Psoas muscle (tissue), 8 donors: ENCODE measurements around the gene AP1M2. TPM values are rescaled to one million over a fixed set of nuclear protein-coding genes. Genes with fewer than 3 reads are reported as not detected.
A peak's percentile ranks its signal among the peaks of the same experiment; 100 is the strongest.

Source experiments
- ATAC-seq, 4 donors: fragments of 200-7000 bp; cut with Tn5 transposase; one replicate each; pipeline ENCODE4 v1.9.1; 2020; ENCODE audit warnings: moderate library complexity in 3 of 4, mild to moderate bottlenecking in 2 of 4
- DNase-seq, 2 donors: peaks; one replicate each; pipeline ENCODE4 v3.0.0-alpha.2; 2020
- H3K27ac ChIP-seq: fragments of 200-600 bp; one replicate; pipeline ENCODE4 v1.8.0; 2022
- H3K27me3 ChIP-seq, 3 donors: fragments of 200-600 bp in 1 of 3; one replicate each; pipeline versions ENCODE4 v1.6.1 to v1.8.0; 2013 to 2022; ENCODE audit warnings: low read length in 2 of 3, mild to moderate bottlenecking in 2 of 3, moderate library complexity in 1 of 3; ENCODE audit not compliant: insufficient read depth in 3 of 3
- H3K36me3 ChIP-seq, 2 donors: fragments of 200-600 bp in 1 of 2; one replicate each; pipeline versions ENCODE4 v1.6.1 to v1.8.0; 2013 to 2022; ENCODE audit warnings: low read depth in 1 of 2, mild to moderate bottlenecking in 1 of 2, moderate library complexity in 1 of 2; ENCODE audit not compliant: insufficient read depth in 1 of 2
- H3K4me1 ChIP-seq: fragments of 200-600 bp; one replicate; pipeline ENCODE4 v1.8.0; 2022
- H3K4me3 ChIP-seq: fragments of 200-600 bp; one replicate; pipeline ENCODE4 v1.8.0; 2022; ENCODE audit warnings: mild to moderate bottlenecking
- H3K9me3 ChIP-seq: fragments of 200-600 bp; one replicate; pipeline ENCODE4 v1.8.0; 2022
- whole genome bisulfite sequencing, 3 donors: extraction: QIAGEN DNeasy Blood & Tissue Kit; methylation state at CpG; one replicate each; pipeline versions ENCODE4 v1.1.6 to v1.1.7; 2013; 5-methylcytosine and 5-hydroxymethylcytosine counted together
- intact Hi-C, 2 donors: fragments of 100-400 bp; cut with DNase I; formaldehyde crosslinking; loops; one replicate each; pipeline versions ENCODE4 v1.11.0 to v1.14.2; 2022
- polyA plus RNA-seq, 3 donors: library from polyadenylated mRNA; stranded (reverse); fragments of 200-250 nt; gene quantifications; one replicate each; pipeline ENCODE4 v1.2.3, GENCODE V29; 2013
- total RNA-seq, 4 donors: library from RNA; stranded (reverse); fragmentation: NEBNext Ultra II Directional in 2 of 4; extraction: Animal tissue kit (Norgen Biotek cat#: 25700) in 2 of 4; gene quantifications; one replicate each; pipeline versions ENCODE4 v1.2.1 to v1.2.4, GENCODE V29; 2021 to 2023
- TF ChIP-seq, protein P1 (sequence below): fragments of 200-600 bp; IDR thresholded peaks from one replicate; pipeline ENCODE4 v1.8.0; 2022; ENCODE audit warnings: antibody characterized with exemption
- donor health status: healthy with polysubstance abuse.
- donor health status: DM: no; HTN: no; CAD: no; lungs with moderate emphysema.
- donor health status: Bipolar disorder and iron deficiency.
- donor health status: healthy.
- donor health status: DM: yes; HTN: yes; CAD: no.
- donor health status: DM: no; HTN: no; CAD: no.
- donor health status: DM: no; HTN: no; CAD: no.
- donor health status: DM: yes; HTN: yes; CAD: no.

Gene AP1M2
- total and polyA plus RNA-seq, 7 donors = 0.13 TPM; not detected in 6

DNA sequence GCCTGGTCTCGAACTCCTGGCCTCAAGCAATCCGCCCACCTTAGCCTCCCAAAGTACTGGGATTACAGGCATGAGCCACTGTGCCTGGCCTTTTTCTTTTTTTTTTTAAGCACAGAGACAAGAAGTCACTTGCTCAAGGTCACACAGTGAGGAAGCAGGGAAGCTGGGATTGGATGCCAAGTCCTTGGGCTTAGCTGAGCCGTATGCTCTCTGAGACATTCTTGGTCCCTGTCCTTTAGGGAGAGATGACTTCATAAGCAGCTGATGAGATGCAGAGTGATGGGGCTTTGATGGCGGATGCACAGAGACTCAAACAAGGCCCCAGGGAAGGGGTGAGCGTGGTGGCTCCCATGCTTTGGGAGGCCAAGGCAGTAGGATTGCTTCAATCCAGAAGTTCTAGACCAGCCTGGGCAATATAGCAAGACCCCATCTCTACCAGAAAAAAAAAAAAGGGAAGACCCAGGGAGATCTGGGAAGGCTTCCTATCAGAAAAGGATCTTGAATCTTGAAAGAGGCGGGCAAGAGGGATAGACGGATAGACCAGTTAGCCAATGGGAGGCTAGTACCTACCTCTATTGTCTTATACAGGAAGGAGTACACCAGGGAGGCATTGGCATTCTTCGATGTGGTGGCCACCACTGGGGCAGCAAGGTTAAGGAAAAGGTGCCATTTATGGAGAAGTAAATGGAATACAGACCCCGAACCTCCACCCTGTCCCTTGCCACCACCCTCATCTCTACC is 3.9 kb downstream of the AP1M2 start:
- Histone ChIP-seq H3K4me3 (no peak overlapping the region), H3K27ac (no peak overlapping the region), H3K4me1 (peaks cover 5% of the 10 kb centered on the region), H3K9me3 (no peaks in the 10 kb centered on the region), H3K36me3 (no peaks in the 10 kb centered on the region), H3K27me3 (peaks cover 0 to 13% (median 0%) of the 10 kb centered on the region in 3 donors)
- TF ChIP-seq, protein P1, sequence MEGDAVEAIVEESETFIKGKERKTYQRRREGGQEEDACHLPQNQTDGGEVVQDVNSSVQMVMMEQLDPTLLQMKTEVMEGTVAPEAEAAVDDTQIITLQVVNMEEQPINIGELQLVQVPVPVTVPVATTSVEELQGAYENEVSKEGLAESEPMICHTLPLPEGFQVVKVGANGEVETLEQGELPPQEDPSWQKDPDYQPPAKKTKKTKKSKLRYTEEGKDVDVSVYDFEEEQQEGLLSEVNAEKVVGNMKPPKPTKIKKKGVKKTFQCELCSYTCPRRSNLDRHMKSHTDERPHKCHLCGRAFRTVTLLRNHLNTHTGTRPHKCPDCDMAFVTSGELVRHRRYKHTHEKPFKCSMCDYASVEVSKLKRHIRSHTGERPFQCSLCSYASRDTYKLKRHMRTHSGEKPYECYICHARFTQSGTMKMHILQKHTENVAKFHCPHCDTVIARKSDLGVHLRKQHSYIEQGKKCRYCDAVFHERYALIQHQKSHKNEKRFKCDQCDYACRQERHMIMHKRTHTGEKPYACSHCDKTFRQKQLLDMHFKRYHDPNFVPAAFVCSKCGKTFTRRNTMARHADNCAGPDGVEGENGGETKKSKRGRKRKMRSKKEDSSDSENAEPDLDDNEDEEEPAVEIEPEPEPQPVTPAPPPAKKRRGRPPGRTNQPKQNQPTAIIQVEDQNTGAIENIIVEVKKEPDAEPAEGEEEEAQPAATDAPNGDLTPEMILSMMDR = no peak
- WGBS, 3 donors = 81 to 91% (median 83%) methylated on average over 9 of the region's 9 CpGs
- DNase-seq (no peak), ATAC-seq (no peak)
- intact Hi-C loops = no loop called here

DNA sequence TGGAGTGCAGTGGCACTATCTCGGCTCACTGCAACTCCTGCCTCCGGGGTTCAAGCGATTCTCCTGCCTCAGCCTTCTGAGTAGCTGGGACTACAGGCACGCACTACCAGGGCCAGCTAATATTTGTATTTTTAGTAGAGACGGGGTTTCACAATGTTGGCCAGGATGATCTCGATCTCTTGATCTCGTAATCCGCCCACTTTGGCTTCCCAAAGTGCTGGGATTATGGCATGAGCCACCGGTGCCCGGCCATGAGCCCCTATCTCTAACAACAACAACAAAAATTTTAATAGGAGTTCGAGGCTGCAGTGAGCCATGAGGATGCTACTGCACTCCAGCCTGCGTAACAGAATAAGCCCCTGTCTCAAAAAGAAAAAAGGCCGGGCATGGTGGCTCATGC is 5.0 kb downstream of the AP1M2 start:
- intact Hi-C loops = no loop called here
- 87 to 90% (median 90%) methylated on average over 13 of the region's 13 CpGs for WGBS, 3 donors

DNA sequence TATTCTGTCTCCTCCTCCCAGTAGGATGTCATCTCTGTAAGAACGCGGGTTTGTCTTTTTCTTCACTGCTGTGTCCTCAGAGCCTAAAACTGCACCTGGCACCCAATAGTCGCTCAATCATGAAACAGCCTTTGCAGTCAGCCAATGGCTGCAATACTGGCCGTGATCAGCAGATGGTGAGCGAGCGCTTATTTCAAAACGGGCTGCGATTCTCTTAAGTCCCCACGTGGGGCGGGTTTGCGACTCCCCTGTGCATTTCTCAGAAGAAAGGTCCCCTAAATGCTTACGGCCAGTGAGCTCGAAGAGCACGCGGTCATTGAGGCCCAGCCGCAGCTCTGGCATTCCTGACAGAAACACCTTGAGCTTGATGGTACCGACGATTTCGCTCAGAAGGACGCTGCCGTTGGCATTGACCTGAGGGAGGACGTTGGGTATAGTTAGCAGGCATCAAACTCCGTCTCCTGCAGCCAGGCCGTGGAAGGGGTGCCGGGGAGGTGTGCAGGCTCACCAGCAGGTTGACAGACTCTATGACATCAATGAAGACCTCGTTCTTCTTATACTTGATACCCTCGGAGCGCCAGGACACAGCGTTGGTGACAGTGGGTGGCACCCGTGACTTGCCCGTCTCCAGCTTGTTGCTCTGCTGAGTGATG is 6.0 kb downstream of the AP1M2 start:
- ATAC-seq = peak; percentile 94 to 98 (median 96)
- no peaks in the 10 kb centered on the region for H3K9me3 ChIP-seq
- H3K27me3 ChIP-seq = no peaks in the 10 kb centered on the region
- no peak overlapping the region for H3K27ac ChIP-seq
- TF ChIP-seq, protein P1 = peak; percentile 99
- peaks cover 5% of the 10 kb centered on the region for H3K4me1 ChIP-seq
- H3K36me3 ChIP-seq = no peaks in the 10 kb centered on the region
- intact Hi-C loops = loop anchor here (1.0 kb wide), 1 partner anchor 63 kb away; no protein-coding TSS in a partner anchor
- peak overlapping the region; percentile 52 for H3K4me3 ChIP-seq
- WGBS, 3 donors = 14 to 21% (median 15%) methylated on average over 31 of the region's 31 CpGs
- DNase-seq = peak; percentile 86 to 94

More for the DNA sequence above, 5.0 kb downstream of the AP1M2 start:
- Histone ChIP-seq H3K4me3 (no peak overlapping the region), H3K36me3 (no peaks in the 10 kb centered on the region), H3K4me1 (peaks cover 5% of the 10 kb centered on the region), H3K27ac (no peak overlapping the region), H3K9me3 (no peaks in the 10 kb centered on the region), H3K27me3 (peaks cover 0 to 3% (median 0%) of the 10 kb centered on the region in 3 donors)
- no peak for ATAC-seq
- no peak for DNase-seq
- TF ChIP-seq, protein P1 = no peak

DNA sequence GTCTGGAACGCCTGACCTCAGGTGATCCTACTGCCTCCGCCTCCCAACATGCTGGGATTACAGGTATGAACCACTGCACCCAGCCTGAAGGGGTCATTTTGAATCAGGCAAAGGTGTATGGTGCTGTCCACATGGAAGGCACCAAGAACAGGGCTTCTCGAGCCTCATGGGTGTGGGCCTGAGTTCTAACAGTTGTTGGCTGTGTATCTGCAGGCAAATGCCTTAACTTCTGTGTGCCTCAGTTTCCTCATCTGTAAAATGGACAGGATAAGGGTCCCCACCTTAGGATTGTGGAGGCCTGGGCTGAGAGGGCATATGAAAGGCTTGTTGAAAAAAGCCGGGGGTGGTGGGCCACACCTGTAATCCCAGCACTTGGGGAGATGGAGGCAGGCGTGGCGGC is 9.2 kb downstream of the AP1M2 start:
- no peak for DNase-seq
- WGBS, 3 donors = 80 to 95% (median 81%) methylated on average over 6 of the region's 6 CpGs
- intact Hi-C loops = loop anchor here in 1 of 2 donors (10.0 kb wide), 1 partner anchor 173 kb away; the partner anchor contains the start of gene CDC37
- H3K4me1 ChIP-seq = peaks cover 5% of the 10 kb centered on the region
- no peak overlapping the region for H3K27ac ChIP-seq
- H3K9me3 ChIP-seq = no peaks in the 10 kb centered on the region
- H3K4me3 ChIP-seq = no peak overlapping the region
- no peaks in the 10 kb centered on the region for H3K27me3 ChIP-seq
- no peaks in the 10 kb centered on the region for H3K36me3 ChIP-seq
- no peak for ATAC-seq
- TF ChIP-seq, protein P1 = no peak
